NOMO-1 treated with dmso at 0.1 percent for 144 hours (cell line): ENCODE data around the gene SUGP2.

Experiments
- DNase-seq: peaks from one replicate; lab custom pipeline; 2025; ENCODE audit not compliant: unreplicated experiment; lab: John Stamatoyannopoulos, UW

SUGP2 gene

GRCh38 chr19:18993115-18993514 is 40.2 kb downstream of the SUGP2 start:
- DNase-seq = no peak

GRCh38 chr19:18992696-18993095 is 40.6 kb downstream of the SUGP2 start:
- no peak for DNase-seq

GRCh38 chr19:18991468-18991867 is 41.8 kb downstream of the SUGP2 start:
- DNase-seq = no peak

- no peak for DNase-seq
Observed at GRCh38 chr19:18991006-18991405, 42.3 kb downstream of the SUGP2 start.

GRCh38 chr19:18990128-18990708 is 43.1 kb downstream of the SUGP2 start:
- no peak for DNase-seq

- DNase-seq = no peak
Observed at GRCh38 chr19:18989316-18989715, 44.0 kb downstream of the SUGP2 start.

GRCh38 chr19:18987456-18987855 is 45.9 kb downstream of the SUGP2 start:
- DNase-seq = no peak

- peak; percentile 57 for DNase-seq
Observed at GRCh38 chr19:18985257-18985656, 48.1 kb downstream of the SUGP2 start.

- DNase-seq = no peak
Observed at GRCh38 chr19:18984251-18984650, 49.1 kb downstream of the SUGP2 start.

GRCh38 chr19:18982669-18983068 is 50.6 kb downstream of the SUGP2 start:
- no peak for DNase-seq

GRCh38 chr19:18980432-18981020 is 52.8 kb downstream of the SUGP2 start:
- no peak for DNase-seq

GRCh38 chr19:18978616-18979015 is 54.7 kb downstream of the SUGP2 start:
- DNase-seq = no peak

- DNase-seq = no peak
Observed at GRCh38 chr19:18975869-18976268, 57.4 kb downstream of the SUGP2 start.

GRCh38 chr19:18975011-18975410 is 58.3 kb downstream of the SUGP2 start:
- no peak for DNase-seq

- no peak for DNase-seq
Observed at GRCh38 chr19:18972851-18973250, 60.5 kb downstream of the SUGP2 start.

GRCh38 chr19:18972301-18972811 is 61.0 kb downstream of the SUGP2 start:
- DNase-seq = peak; percentile 99

- no peak for DNase-seq
Observed at GRCh38 chr19:18969931-18970659, 63.2 kb downstream of the SUGP2 start.

GRCh38 chr19:18967358-18968146 is 65.8 kb downstream of the SUGP2 start:
- peak; percentile 85 for DNase-seq

- peak; percentile 38 for DNase-seq
Observed at GRCh38 chr19:18966307-18966706, 67.0 kb downstream of the SUGP2 start.

- no peak for DNase-seq
Observed at GRCh38 chr19:18964121-18964520, 69.2 kb downstream of the SUGP2 start.
